NCI-H2029 treated with DMSO at 0.1 percent for 48 hours (cell line): ENCODE data around the gene LMNTD2.

Source experiments
- DNase-seq: peaks from one replicate; lab custom pipeline; 2025; lab: John Stamatoyannopoulos, UW

Gene LMNTD2, protein sequence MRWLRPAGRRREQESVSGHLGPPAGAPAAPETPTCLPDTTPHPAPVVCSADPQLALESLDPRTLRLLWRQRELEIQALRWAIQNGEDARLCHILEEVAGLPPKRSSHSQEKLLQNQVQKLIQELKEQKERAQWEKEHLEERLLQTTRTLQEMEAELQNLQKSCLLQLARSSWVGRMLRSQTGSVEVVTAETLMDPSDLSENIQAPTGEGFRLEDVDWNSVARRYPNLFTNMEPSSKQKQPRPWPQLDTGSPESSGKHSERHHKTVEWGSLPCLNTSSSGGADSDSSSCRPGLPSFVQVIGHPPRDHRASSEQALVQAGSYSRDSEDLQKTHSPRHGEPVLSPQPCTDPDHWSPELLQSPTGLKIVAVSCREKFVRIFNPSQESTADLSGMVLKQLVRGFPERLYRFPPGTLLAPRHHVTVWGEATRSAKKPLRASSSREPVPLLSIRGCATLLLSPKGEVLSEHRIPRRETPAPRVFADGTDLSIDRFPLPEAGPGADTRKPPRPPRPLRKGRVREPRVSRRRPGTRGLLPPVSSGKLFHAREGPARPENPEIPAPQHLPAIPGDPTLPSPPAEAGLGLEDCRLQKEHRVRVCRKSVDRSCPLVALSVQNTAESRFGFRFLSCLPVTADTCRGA

DNA sequence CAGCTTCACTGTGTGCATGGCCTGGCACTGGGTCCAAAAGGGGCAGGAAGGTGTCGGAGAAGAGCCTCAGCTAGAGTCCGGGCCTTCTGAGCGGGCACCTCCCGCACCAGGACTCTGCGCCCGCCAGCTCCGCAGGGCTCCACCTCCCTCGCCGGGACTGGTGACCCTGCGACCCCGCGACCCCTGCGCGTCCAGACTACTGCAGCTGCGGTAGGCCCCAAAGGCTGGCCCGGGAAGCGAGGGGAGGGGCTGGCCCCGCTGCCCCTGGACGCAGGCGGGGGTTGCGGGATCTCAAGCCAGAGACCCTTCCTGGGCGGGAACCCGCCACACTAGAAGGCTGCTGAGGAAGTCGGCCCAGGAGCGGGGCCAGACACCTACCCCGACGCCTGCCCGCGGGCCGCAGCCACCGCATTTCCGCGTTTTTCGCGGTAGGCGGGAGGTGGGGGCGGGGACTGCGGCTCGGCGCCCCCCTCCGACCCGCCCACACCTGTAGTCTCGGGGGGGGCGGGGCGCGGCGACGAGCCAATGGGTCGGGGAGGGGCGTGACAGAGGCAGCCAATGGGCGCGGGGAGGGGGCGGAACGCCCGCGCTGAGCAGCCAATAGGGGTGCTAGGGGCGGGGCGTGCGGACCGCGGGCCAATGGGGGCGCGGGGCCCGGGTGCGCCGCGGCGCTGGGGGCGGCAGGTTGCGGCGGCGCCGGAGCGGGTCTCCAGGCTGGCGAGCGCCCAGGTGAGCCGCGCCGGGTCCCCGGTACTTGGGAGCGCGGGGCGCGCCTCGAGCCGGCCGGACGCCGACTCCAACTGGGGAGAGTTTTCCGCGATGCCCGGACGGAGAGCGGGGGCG, at the start of gene LMNTD2, which contains the start of gene RASSF7:
Gene LMNTD2 (minus strand): TSS at position 434 of the 843 bp plus-strand sequence. CDS start 22 bp downstream, at position 412.
Gene RASSF7 (plus strand): TSS at position 666 of the 843 bp plus-strand sequence. CDS start 799 bp downstream, outside the sequence.
- peak; percentile 73 for DNase-seq

DNA sequence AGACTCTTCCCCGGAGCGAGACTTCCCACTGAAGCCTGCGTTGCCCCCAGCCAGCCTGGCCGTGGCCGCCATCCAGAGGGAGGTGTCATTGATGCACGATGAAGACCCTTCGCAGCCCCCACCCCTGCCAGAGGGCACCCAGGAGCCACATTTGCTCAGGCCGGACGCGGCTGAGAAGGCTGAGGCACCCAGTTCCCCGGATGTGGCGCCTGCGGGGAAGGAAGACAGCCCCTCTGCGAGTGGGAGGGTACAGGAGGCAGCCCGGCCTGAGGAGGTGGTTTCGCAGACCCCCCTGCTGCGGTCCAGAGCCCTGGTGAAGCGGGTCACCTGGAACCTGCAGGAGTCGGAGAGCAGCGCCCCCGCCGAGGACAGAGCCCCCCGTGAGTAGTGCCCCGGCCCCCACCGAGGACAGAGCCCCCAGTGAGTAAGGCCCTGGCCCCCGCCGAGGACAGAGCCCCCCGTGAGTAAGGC, 48.8 kb upstream of the LMNTD2 start:
- DNase-seq: no peak

DNA sequence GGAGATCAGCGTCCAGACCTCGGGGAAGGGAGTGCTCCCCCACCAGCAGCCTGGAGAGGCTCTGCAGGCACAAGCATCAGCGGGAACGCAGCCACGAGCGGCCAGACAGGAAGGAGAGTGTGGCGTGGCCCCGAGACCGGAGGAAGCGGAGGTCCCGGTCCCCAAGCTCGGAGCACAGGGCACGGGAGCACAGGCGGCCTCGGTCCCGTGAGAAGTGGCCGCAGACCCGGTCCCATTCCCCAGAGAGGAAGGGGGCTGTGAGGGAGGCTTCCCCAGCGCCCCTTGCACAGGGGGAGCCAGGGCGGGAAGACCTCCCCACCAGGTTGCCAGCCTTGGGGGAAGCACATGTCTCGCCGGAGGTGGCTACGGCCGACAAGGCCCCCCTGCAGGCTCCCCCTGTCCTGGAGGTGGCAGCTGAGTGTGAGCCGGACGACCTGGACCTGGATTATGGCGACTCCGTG, 48.3 kb upstream of the LMNTD2 start:
- DNase-seq: no peak

- no peak for DNase-seq
These were observed 47.6 kb upstream of the LMNTD2 start for GRCh38 chr11:607971-608659.

- no peak for DNase-seq
These were observed 46.7 kb upstream of the LMNTD2 start for GRCh38 chr11:607020-607780.

GRCh38 chr11:606245-606644, 45.7 kb upstream of the LMNTD2 start:
- DNase-seq: no peak

GRCh38 chr11:605286-606129, 45.0 kb upstream of the LMNTD2 start:
- DNase-seq: no peak

GRCh38 chr11:603154-603553, 42.6 kb upstream of the LMNTD2 start:
- no peak for DNase-seq

- no peak for DNase-seq
These were observed 41.2 kb upstream of the LMNTD2 start for GRCh38 chr11:601573-602245.

DNA sequence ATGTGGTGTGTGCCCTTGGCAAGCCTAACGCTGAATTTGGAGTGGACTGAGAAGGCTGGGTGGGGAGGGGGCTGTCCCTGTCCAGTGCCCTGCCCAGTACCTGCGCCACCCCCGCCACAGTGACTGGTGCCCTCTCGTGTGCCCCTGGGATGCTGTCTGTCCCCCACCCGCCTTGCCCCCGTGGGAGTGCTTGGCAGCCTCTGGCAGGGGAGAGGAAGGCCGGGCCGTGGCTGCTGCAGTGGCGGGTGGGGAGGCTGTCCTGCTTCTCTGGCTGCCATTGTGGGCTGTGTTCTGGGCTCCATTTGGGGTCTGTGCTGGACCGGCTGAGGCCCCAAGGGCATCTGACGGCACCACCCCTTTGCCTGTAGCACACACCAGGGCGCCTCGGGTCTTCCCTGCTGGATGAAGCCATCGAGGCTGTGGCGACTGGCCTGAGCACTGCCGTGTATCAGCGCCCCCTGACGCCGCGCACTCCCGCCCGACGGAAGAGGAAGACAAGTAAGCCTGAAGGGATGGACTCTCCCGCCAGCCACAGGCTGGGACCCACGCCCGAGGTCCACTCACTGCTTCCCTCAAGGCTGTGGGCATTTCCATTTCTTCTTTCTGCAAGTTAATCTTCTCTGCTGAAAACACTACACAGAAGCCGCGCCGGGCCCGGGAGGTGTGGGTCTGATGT, 37.6 kb upstream of the LMNTD2 start:
- no peak for DNase-seq

DNA sequence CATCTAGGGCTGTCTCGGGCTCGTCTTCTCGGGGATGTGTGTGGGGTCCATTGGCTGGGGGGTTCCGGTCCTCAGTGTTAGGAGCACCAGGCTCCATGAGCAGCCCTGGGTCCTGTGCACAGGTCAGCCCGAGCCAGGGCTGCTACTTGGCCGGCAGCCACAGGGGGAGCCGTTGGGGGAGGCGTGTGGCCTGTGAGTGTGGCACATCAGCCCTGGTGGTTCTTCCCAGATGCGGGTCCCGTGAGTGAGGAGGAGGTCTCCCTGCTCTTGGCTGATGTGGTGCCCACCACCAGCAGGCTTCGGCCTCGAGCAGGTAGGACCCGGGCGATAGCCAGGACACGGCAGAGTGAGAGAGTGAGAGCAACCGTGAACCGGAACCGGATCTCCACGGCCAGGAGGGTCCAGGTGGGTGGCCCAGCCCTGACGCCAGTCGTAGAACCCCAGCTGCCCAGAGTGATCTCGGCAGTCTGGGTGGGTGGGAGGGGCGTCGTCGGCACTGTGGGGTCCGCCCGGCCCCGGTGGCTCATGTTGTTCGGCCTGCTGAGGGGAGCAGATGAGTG, 36.7 kb upstream of the LMNTD2 start:
- DNase-seq: no peak

GRCh38 chr11:596374-596773, 35.8 kb upstream of the LMNTD2 start:
- DNase-seq: no peak

- DNase-seq: no peak
These were observed 34.9 kb upstream of the LMNTD2 start for GRCh38 chr11:595400-595799.

DNA sequence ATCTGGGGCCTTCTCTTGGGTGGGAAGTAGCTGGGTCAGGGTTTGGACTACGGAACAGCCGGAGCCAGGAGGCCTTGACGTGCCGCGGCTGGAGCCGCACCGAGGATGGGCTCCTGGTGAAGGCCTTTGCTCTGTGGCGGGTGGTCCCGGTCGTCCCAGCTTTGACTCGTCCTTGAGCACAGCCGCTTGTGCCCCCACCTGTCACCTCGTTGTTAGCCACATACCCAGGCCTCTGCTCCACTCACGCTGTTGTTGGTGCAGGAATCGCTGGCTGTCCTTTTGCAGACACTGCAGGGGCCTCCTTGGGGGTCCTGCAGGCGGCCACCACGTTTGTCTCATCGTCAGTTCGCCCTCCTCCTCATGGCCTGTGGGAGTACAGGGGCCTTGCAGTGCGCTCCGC, 32.8 kb upstream of the LMNTD2 start:
- DNase-seq: no peak

- no peak for DNase-seq
These were observed 32.4 kb upstream of the LMNTD2 start for GRCh38 chr11:592918-593317.

DNA sequence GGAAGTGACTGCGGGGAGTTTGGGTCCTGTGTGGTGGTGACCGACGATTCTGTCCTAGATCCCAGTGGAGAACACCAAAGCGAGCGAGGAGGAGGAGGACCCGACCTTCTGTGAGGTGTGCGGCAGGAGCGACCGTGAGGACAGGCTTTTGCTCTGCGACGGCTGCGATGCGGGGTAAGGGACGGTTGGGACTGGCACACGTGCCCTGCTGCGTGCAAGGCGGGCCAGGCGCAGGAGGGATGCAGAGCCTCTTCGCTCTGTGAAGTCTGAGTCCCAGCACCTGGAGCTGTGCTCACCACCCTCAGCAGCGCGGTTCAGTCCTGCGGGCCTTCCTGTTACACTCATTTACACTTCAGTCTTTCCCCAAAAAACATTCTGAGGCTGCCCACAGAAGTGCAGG, 32.0 kb upstream of the LMNTD2 start:
- no peak for DNase-seq

- DNase-seq: no peak
These were observed 30.5 kb upstream of the LMNTD2 start for GRCh38 chr11:590997-591396.

- DNase-seq: no peak
These were observed 29.3 kb upstream of the LMNTD2 start for GRCh38 chr11:589798-590197.
